ENCODE data around the gene ZNF320. TPM values are rescaled to one million over a fixed set of nuclear protein-coding genes. Genes with fewer than 3 reads are reported as not detected.

Gene ZNF320
- total and polyA plus RNA-seq, 2 experiments from 2014 or later: 13.6 to 32.3 TPM

DNA sequence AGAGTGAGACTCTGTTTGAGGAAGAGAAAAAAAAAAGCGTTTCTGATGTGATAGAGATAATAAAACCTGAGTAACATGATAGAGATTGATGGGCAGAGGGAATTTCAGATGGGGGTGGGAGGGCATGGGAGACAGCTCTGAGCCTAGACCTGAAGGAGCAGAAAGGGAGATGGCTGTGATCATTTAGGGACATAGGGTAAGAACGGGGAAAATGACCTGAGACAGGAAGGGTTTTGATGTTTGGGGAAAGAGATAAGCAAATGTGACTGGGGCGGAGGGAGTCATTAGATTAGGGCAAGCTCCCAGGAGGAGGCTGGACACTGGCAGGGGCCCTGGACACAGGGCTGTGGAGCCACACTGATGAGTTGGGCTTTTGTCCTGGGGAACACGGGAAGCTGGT lies 6.1 kb downstream of the ZNF320 start:
- Mint-ChIP-seq H3K4me3 (no peak overlapping the region), H3K27me3 (ENCODE audit: insufficient read depth, low read depth, poor library complexity) (no peaks in the 10 kb centered on the region), H3K27ac (no peak overlapping the region), H3K9me3 (no peaks in the 10 kb centered on the region; the same call in 2 of the 3 replicates), H3K4me1 (peaks cover 5% of the 10 kb centered on the region; the same call in 2 of the 3 replicates), H3K36me3 (ENCODE audit: low read depth) (peaks cover 73% of the 10 kb centered on the region)
- H3K79me2 ChIP-seq (replicated peaks; ENCODE audit: insufficient read depth): peaks cover 42% of the 10 kb centered on the region
- no peak overlapping the region for H3K4me3 ChIP-seq
- 0 out of 2 replicates have a peak, but pooled peaks cover 2% of the 10 kb centered on the region for H3F3A ChIP-seq (replicated peaks; ENCODE audit: low read depth)
- no peak overlapping the region for H2AFZ ChIP-seq
- H3K27ac ChIP-seq (ENCODE audit: low read depth): no peak overlapping the region
- peaks cover 45% of the 10 kb centered on the region for H3K36me3 ChIP-seq (ENCODE audit: insufficient read depth)
- H3K9me2 ChIP-seq (ENCODE audit: insufficient read depth): no peaks in the 10 kb centered on the region
- no peak overlapping the region for H3K4me2 ChIP-seq
- TF ChIP-seq CREB1 (CRISPR knock-in tag; IDR thresholded peaks at IDR 0.05; ENCODE audit: low read depth) (no peak), ZNF114 (CRISPR knock-in tag; IDR thresholded peaks at IDR 0.05) (no peak), EZH2 (IDR thresholded peaks at IDR 0.05; ENCODE audit: low read depth, unreplicated experiment) (no peak), STAT1 (IDR thresholded peaks at IDR 0.05; ENCODE audit: unreplicated experiment) (no peak), ZNF331 (CRISPR knock-in tag; IDR thresholded peaks at IDR 0.05; ENCODE audit: low read depth) (no peak), EZH2phosphoT487 (IDR thresholded peaks at IDR 0.05; ENCODE audit: unreplicated experiment) (no peak), JUNB (IDR thresholded peaks at IDR 0.05; ENCODE audit: unreplicated experiment) (no peak)
- TF ChIP-seq, protein P1, sequence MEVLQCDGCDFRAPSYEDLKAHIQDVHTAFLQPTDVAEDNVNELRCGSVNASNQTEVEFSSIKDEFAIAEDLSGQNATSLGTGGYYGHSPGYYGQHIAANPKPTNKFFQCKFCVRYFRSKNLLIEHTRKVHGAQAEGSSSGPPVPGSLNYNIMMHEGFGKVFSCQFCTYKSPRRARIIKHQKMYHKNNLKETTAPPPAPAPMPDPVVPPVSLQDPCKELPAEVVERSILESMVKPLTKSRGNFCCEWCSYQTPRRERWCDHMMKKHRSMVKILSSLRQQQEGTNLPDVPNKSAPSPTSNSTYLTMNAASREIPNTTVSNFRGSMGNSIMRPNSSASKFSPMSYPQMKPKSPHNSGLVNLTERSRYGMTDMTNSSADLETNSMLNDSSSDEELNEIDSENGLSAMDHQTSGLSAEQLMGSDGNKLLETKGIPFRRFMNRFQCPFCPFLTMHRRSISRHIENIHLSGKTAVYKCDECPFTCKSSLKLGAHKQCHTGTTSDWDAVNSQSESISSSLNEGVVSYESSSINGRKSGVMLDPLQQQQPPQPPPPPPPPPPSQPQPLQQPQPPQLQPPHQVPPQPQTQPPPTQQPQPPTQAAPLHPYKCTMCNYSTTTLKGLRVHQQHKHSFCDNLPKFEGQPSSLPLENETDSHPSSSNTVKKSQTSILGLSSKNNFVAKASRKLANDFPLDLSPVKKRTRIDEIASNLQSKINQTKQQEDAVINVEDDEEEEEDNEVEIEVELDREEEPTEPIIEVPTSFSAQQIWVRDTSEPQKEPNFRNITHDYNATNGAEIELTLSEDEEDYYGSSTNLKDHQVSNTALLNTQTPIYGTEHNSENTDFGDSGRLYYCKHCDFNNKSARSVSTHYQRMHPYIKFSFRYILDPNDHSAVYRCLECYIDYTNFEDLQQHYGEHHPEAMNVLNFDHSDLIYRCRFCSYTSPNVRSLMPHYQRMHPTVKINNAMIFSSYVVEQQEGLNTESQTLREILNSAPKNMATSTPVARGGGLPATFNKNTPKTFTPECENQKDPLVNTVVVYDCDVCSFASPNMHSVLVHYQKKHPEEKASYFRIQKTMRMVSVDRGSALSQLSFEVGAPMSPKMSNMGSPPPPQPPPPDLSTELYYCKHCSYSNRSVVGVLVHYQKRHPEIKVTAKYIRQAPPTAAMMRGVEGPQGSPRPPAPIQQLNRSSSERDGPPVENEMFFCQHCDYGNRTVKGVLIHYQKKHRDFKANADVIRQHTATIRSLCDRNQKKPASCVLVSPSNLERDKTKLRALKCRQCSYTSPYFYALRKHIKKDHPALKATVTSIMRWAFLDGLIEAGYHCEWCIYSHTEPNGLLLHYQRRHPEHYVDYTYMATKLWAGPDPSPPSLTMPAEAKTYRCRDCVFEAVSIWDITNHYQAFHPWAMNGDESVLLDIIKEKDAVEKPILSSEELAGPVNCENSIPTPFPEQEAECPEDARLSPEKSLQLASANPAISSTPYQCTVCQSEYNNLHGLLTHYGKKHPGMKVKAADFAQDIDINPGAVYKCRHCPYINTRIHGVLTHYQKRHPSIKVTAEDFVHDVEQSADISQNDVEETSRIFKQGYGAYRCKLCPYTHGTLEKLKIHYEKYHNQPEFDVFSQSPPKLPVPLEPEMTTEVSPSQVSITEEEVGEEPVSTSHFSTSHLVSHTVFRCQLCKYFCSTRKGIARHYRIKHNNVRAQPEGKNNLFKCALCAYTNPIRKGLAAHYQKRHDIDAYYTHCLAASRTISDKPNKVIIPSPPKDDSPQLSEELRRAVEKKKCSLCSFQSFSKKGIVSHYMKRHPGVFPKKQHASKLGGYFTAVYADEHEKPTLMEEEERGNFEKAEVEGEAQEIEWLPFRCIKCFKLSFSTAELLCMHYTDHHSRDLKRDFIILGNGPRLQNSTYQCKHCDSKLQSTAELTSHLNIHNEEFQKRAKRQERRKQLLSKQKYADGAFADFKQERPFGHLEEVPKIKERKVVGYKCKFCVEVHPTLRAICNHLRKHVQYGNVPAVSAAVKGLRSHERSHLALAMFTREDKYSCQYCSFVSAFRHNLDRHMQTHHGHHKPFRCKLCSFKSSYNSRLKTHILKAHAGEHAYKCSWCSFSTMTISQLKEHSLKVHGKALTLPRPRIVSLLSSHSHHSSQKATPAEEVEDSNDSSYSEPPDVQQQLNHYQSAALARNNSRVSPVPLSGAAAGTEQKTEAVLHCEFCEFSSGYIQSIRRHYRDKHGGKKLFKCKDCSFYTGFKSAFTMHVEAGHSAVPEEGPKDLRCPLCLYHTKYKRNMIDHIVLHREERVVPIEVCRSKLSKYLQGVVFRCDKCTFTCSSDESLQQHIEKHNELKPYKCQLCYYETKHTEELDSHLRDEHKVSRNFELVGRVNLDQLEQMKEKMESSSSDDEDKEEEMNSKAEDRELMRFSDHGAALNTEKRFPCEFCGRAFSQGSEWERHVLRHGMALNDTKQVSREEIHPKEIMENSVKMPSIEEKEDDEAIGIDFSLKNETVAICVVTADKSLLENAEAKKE (CRISPR knock-in tag; IDR thresholded peaks at IDR 0.05): no peak
- no peaks in the 10 kb centered on the region for H3K27me3 ChIP-seq (ENCODE audit: insufficient read depth)
- DNase-seq (ENCODE audit: low spot score): no peak
- ATAC-seq: no peak
- H3K4me1 ChIP-seq (ENCODE audit: insufficient read depth): peaks cover 5% of the 10 kb centered on the region; the same call in 1 of the 2 replicates
- peaks cover 20% of the 10 kb centered on the region; the same call in 1 of the 2 replicates for H4K20me1 ChIP-seq (replicated peaks; ENCODE audit: insufficient read depth)

Measured in GM23338 (cell line).